HepG2 (cell line): ENCODE measurements around the gene GTF2H4. TPM values are rescaled to one million over a fixed set of nuclear protein-coding genes. Genes with fewer than 3 reads are reported as not detected.
A peak's percentile ranks its signal among the peaks of the same experiment; 100 is the strongest.

Experiments used
- HMG20A ChIP-seq: IDR thresholded peaks from 2 replicates; pipeline ENCODE4 v1.6.1; 2016; ENCODE audit warnings: borderline replicate concordance
- KDM6A ChIP-seq: IDR thresholded peaks from 2 replicates; pipeline ENCODE4 v1.6.1; 2016; ENCODE audit warnings: low read depth
- MIER3 ChIP-seq: IDR thresholded peaks from 2 replicates; pipeline ENCODE4 v1.6.1; 2016; ENCODE audit warnings: missing compliant biosample characterization, borderline replicate concordance
- MTF2 ChIP-seq: sonication (generic); formaldehyde crosslinking; IDR thresholded peaks from 2 replicates; pipeline ENCODE4 v1.5.0; 2020; ENCODE audit warnings: missing genetic modification reagents, borderline replicate concordance
- PHF5A ChIP-seq: IDR thresholded peaks from one replicate; pipeline ENCODE4 v1.6.1; 2018; ENCODE audit warnings: low read depth, missing genetic modification reagents; ENCODE audit not compliant: unreplicated experiment
- RBFOX2 ChIP-seq: fragments of 200-400 bp; formaldehyde crosslinking; IDR thresholded peaks from 2 replicates; pipeline ENCODE4 v1.6.1; 2017; ENCODE audit warnings: low read depth, mild to moderate bottlenecking, low read length
- REST ChIP-seq, 2 experiments: IDR thresholded peaks; 2 replicates each; pipeline ENCODE4 v1.6.1; 2011 to 2012; ENCODE audit warnings: low read length in 2 of 2, borderline replicate concordance in 1 of 2, low read depth in 1 of 2, mild to moderate bottlenecking in 1 of 2, moderate library complexity in 1 of 2
- UBTF ChIP-seq: sonication (generic); formaldehyde crosslinking; IDR thresholded peaks from 2 replicates; pipeline ENCODE4 v1.4.0; 2020; ENCODE audit warnings: mild to moderate bottlenecking, missing genetic modification reagents
- ZGPAT ChIP-seq: IDR thresholded peaks from 2 replicates; pipeline ENCODE4 v1.6.1; 2016; ENCODE audit warnings: mild to moderate bottlenecking
- ZMYM4 ChIP-seq: sonication (generic); formaldehyde crosslinking; IDR thresholded peaks from 2 replicates; pipeline ENCODE4 v1.8.1; 2023; ENCODE audit warnings: mild to moderate bottlenecking, missing genetic modification reagents
- ZNF18 ChIP-seq: sonication (generic); formaldehyde crosslinking; IDR thresholded peaks from 2 replicates; pipeline ENCODE4 v1.8.0; 2022; ENCODE audit warnings: mild to moderate bottlenecking, missing genetic modification reagents; ENCODE audit not compliant: insufficient replicate concordance
- ZNF878 ChIP-seq: sonication (generic); formaldehyde crosslinking; IDR thresholded peaks from 2 replicates; pipeline ENCODE4 v1.8.1; 2023; ENCODE audit warnings: mild to moderate bottlenecking, missing genetic modification reagents, moderate library complexity
- ZUFSP ChIP-seq: sonication (generic); formaldehyde crosslinking; IDR thresholded peaks from 2 replicates; pipeline ENCODE4 v1.9.0; 2021; ENCODE audit warnings: missing genetic modification reagents, mild to moderate bottlenecking, borderline replicate concordance
- polyA plus RNA-seq, 8 experiments: library from polyadenylated mRNA; depleted of rRNA in 3 of 8; stranded (reverse) in 7 of 8; unstranded in 1 of 8; fragments of >200 nt; fragmentation: Illumina TruSeq in 4 of 8; extraction: Trizol in 4 of 8; gene quantifications; 2 replicates each; pipeline versions ENCODE4 v1.2.1 to v1.2.3, GENCODE V29; 2011 to 2016; ENCODE audit warnings: low read depth in 4 of 8, missing spikeins in 1 of 8, mixed read lengths in 1 of 8; ENCODE audit not compliant: insufficient read depth in 1 of 8
- total RNA-seq, 5 experiments: library from RNA; depleted of rRNA; stranded (reverse); fragments of >200 nt; fragmentation: Illumina TruSeq; extraction: Trizol; gene quantifications; 2 replicates each; pipeline ENCODE4 v1.2.3, GENCODE V29; 2016; ENCODE audit warnings: low read depth in 1 of 5

GTF2H4 gene
- total and polyA plus RNA-seq, 2 of the 13 experiments (the other 11 are each of a cell fraction or from before 2014, with no cell fraction given) = 15.9 to 49.3 TPM

GRCh38 chr6:30907758-30908591 is at the start of gene GTF2H4 (continued):
- no peak for TF ChIP-seq ZUFSP
- no peak for TF ChIP-seq ZNF878 (CRISPR knock-in tag)
- TF ChIP-seq UBTF (CRISPR knock-in tag) = peak; percentile 85
- TF ChIP-seq PHF5A (CRISPR knock-in tag) = peak; percentile 90
- TF ChIP-seq MIER3 (CRISPR knock-in tag) = peak; percentile 63
- no peak for TF ChIP-seq KDM6A (CRISPR knock-in tag)
- TF ChIP-seq ZMYM4 (CRISPR knock-in tag) = peak; percentile 74
- TF ChIP-seq HMG20A (CRISPR knock-in tag) = peak; percentile 48; the same call in 1 of the 2 replicates
- TF ChIP-seq MTF2 = peak; percentile 58; the same call in 1 of the 2 replicates
- TF ChIP-seq ZNF18 (CRISPR knock-in tag) = no peak
- peak in 1 of 2 experiments; percentile 42; a peak in 1 of 4 replicates for TF ChIP-seq REST (IDR thresholded peaks at IDR 0.05; ENCODE audit: borderline replicate concordance in 1 of 2, low read depth in 1 of 2, low read length in 2 of 2)
- peak; percentile 59 for TF ChIP-seq RBFOX2
- peak; percentile 92 for TF ChIP-seq ZGPAT (CRISPR knock-in tag)
